GM12872 (cell line): Measurements from ENCODE around the gene ERBB2.

Source experiments
- TF ChIP-seq, protein P1 (sequence below): IDR thresholded peaks from 3 replicates; pipeline ENCODE4 v1.5.1; 2011; ENCODE audit warnings: low read depth, mild to moderate bottlenecking, low read length, moderate library complexity; ENCODE audit not compliant: insufficient read depth

Gene ERBB2

DNA sequence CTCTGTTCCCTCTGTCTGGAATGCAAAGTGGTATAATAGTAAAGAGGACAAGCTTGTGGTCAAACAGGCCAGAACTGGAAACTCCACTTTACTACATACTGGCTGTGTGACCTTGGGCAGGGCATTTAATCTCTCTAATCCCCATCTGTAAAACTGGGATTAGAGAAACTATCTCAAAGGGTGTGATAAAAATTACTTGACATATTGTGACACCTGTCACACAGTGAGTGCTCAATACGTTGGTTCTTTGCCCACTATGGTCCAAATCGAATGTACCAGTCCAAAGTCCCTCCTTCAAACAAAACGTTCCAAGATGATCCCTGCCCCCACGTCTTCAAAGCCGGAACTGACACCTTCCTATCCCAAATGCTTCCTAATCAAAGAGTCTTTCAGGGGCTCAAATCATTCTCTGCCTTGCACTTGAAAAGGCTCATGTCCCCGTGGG, 12.7 kb upstream of the ERBB2 start:
- TF ChIP-seq, protein P1, sequence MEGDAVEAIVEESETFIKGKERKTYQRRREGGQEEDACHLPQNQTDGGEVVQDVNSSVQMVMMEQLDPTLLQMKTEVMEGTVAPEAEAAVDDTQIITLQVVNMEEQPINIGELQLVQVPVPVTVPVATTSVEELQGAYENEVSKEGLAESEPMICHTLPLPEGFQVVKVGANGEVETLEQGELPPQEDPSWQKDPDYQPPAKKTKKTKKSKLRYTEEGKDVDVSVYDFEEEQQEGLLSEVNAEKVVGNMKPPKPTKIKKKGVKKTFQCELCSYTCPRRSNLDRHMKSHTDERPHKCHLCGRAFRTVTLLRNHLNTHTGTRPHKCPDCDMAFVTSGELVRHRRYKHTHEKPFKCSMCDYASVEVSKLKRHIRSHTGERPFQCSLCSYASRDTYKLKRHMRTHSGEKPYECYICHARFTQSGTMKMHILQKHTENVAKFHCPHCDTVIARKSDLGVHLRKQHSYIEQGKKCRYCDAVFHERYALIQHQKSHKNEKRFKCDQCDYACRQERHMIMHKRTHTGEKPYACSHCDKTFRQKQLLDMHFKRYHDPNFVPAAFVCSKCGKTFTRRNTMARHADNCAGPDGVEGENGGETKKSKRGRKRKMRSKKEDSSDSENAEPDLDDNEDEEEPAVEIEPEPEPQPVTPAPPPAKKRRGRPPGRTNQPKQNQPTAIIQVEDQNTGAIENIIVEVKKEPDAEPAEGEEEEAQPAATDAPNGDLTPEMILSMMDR, result no peak

DNA sequence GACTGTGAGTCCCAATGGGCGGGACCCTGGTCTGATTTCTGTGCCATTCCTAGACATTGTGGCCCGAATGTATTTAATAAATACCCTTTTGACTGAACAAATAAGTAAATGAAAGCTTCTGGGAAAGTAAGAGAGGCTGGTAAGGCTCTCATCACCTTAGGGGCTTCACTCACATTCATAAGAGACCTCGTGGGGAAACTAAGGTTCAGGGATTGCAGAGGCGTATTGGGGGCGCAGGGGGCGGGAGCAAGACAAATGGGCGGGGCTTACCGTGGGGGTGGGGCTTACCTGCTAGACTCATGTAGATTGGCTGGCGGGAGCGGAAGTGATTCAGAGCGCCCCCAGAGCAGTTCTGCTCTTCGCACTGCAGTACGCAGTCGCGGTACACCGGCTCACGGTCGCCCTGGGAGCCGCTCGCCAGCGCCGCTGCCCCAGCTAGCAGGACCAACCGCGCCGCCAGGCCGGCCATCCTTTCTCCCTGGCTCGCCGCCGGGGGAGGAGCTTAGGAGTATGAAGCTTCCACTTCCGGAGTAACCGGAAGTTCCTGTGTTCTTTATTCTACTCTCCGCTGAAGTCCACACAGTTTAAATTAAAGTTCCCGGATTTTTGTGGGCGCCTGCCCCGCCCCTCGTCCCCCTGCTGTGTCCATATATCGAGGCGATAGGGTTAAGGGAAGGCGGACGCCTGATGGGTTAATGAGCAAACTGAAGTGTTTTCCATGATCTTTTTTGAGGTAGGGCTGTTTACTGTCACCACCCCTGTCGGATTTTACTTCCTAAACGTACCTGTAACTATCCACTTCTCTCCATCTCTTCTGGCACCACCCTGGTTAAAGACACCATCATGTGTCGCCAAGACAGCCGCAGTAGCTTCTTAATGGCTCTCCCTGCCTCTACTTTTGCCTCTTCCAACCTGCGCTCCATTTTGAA, 12.1 kb upstream of the ERBB2 start, which contains the start of gene PGAP3:
Gene PGAP3, minus strand, starts transcription at position 512 of the 929 bp plus-strand sequence. Its CDS starts 43 bp downstream, at position 469.
- TF ChIP-seq, protein P1, result 0 out of 3 replicates have a peak, but pooled peaks have one; percentile 12

DNA sequence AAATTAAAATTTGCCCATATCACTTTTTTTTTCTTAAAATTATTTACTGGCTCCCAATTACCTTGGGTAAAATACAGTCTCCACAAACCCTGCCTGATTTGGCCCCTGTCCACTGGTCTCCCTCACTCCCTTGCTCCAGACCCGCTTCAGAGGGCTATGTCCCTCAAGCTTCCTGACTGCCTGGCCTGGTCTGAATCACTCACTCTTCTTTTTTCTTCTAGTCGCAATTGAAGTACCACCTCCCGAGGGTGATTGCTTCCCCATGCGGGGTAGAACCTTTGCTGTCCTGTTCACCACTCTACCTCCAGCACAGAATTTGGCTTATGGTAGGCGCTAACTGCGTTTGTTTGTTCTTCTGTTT, 11.4 kb upstream of the ERBB2 start:
- TF ChIP-seq, protein P1, result no peak

DNA sequence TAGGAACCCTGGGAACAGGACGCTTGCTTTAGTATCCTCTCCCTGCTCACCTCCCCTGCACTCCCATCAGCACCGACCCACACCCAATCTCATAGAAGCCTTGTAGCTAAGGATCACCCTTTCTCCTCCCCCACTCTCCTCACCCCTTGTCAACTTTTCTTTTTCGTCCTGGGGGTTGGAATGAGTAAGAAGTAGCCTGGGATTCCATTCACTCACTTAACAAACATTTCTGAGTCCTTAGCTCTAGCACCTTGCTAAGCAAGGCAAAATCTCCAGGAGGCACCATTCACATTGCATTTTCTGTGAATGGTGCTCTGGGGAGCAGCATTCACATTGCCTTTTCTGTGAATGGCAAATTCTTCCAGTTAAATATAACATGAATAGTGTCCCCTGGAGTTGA, 10.9 kb upstream of the ERBB2 start:
- TF ChIP-seq, protein P1, result no peak

DNA sequence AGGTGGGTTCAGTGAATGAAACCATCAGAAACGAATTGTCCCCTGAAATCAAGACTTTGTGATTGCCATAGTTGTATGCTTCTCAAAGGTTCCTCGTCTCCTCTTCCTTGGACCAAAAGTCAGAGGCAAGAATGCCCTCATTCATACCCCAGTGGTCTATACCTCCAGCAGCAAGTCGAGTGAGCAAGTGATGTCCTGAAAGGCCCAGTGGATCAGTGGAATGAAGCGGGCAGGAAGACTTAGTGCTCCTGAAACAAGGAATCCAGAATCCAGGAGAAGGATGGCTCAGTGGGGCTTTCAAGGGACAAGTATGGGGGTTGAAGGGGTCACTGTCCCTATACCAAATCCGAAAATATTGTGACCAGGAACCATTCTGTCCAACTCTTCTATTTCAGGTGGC, 5.3 kb upstream of the ERBB2 start:
- TF ChIP-seq, protein P1, result no peak

DNA sequence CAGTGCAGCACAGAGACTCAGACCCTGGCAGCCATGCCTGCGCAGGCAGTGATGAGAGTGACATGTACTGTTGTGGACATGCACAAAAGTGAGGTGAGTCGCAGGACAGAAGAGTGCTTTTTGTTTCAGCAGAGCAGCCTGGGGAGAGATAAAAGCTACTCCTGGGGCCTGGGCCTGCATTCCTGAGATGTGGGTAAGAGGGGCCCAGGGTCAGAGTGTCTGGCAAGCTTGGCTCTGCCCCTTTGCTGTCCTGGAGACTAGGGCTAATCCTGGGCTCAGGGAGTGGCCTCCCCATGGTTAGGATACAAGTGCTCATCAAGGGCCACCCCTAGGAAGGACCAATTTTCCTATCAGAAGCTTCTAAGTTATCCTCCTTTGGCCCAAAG, 4.8 kb upstream of the ERBB2 start:
- TF ChIP-seq, protein P1, result no peak

DNA sequence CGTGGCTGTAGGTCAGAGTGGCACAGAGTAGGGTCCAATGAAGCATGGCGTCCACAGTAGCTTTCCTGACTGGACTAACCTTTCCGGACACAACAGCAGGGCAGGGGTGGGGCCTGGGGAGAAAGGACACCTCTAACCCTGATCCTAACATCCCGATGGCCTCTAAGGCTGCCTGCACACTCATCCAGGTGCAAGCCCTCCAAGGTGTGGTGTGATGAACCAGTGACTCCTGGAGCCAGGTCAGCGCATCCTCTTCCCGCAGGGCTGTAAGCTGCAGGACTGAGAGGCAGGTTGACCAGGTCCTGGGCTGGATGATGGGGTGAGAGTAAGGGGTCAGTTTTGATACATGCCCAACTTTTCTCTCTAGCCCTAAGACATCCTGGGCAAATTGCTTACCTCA, 3.1 kb upstream of the ERBB2 start:
- TF ChIP-seq, protein P1, result no peak
